SW480 (cell line): ENCODE data around the gene MARCHF9.
"Not testable (repeated sequence)": the region's sequence is repeated elsewhere in the genome, so short reads cannot be mapped to it uniquely, and the experiment has no call there.

ENCODE experiments used
- DNase-seq: peaks from one replicate; pipeline ENCODE4 v3.0.0-alpha.2; 2016; ENCODE audit warnings: low spot score

MARCHF9 gene

GRCh38 chr12:57769594-57769993 is 14.7 kb downstream of the MARCHF9 start:
- DNase-seq: no peak

- no peak for DNase-seq
Observed at GRCh38 chr12:57770734-57771133, 15.8 kb downstream of the MARCHF9 start.

- DNase-seq: peak; percentile 89
Observed at GRCh38 chr12:57771236-57771872, 16.5 kb downstream of the MARCHF9 start.

- DNase-seq: peak; percentile 96
Observed at GRCh38 chr12:57771873-57772428, 17.0 kb downstream of the MARCHF9 start, which contains the start of gene METTL1. TSS of gene METTL1 (minus strand) at chr12:57772105. CDS start at chr12:57772083, 22 bp downstream.

GRCh38 chr12:57772429-57773322 is 17.8 kb downstream of the MARCHF9 start, which contains the start of gene EEF1AKMT3:
TSS of gene EEF1AKMT3 (plus strand) at chr12:57772614. CDS start at chr12:57772725, 111 bp downstream.
- no peak for DNase-seq

- not testable (repeated sequence) for DNase-seq
Observed at GRCh38 chr12:57774634-57775033, 19.7 kb downstream of the MARCHF9 start.

GRCh38 chr12:57775044-57775443 is 20.1 kb downstream of the MARCHF9 start:
- DNase-seq: no peak

- DNase-seq: no peak
Observed at GRCh38 chr12:57775563-57776246, 20.8 kb downstream of the MARCHF9 start.

- DNase-seq: no peak
Observed at GRCh38 chr12:57776247-57776587, 21.3 kb downstream of the MARCHF9 start.

- DNase-seq: no peak
Observed at GRCh38 chr12:57777367-57777766, 22.5 kb downstream of the MARCHF9 start.

- DNase-seq: no peak
Observed at GRCh38 chr12:57777911-57778310, 23.0 kb downstream of the MARCHF9 start.

- DNase-seq: no peak
Observed at GRCh38 chr12:57779736-57780135, 24.8 kb downstream of the MARCHF9 start.

- no peak for DNase-seq
Observed at GRCh38 chr12:57780284-57780897, 25.5 kb downstream of the MARCHF9 start.

- DNase-seq: no peak
Observed at GRCh38 chr12:57781244-57781643, 26.3 kb downstream of the MARCHF9 start.

GRCh38 chr12:57781801-57782200 is 26.9 kb downstream of the MARCHF9 start:
- no peak for DNase-seq

GRCh38 chr12:57782243-57782607 is 27.3 kb downstream of the MARCHF9 start:
- no peak for DNase-seq

GRCh38 chr12:57782608-57783465 is 27.9 kb downstream of the MARCHF9 start, which contains the start of gene TSFM:
TSS of gene TSFM (plus strand) at chr12:57782787. CDS start at chr12:57782802, 15 bp downstream.
- peak; percentile 90 for DNase-seq

- no peak for DNase-seq
Observed at GRCh38 chr12:57783466-57783801, 28.5 kb downstream of the MARCHF9 start.

GRCh38 chr12:57783861-57784260 is 29.0 kb downstream of the MARCHF9 start:
- no peak for DNase-seq

- DNase-seq: no peak
Observed at GRCh38 chr12:57793920-57794319, 39.0 kb downstream of the MARCHF9 start.

GRCh38 chr12:57795354-57795753 is 40.5 kb downstream of the MARCHF9 start:
- no peak for DNase-seq
